B cell (primary cell): ENCODE data around the gene MEX3A. TPM values are rescaled to one million over a fixed set of nuclear protein-coding genes. Genes with fewer than 3 reads are reported as not detected.

Source experiments
- ATAC-seq: fragments of 200-7000 bp; cut with Tn5 transposase; one replicate; pipeline ENCODE4 v1.10.0; 2021; ENCODE audit warnings: low read depth, mild to moderate bottlenecking, moderate number of reproducible peaks, moderate library complexity
- CTCF ChIA-PET: fragments of 350-600 bp; sonication (Branson Sonifier 250); formaldehyde crosslinking; loops from one replicate; lab custom pipeline; 2021; ENCODE audit warnings: antibody characterized with exemption, inconsistent platforms; lab: Charles Lee
- POLR2A ChIA-PET: fragments of 350-600 bp; sonication (Branson Sonifier 250); formaldehyde crosslinking; loops from one replicate; lab custom pipeline; 2021; ENCODE audit warnings: antibody characterized with exemption; lab: Charles Lee
- DNase-seq: peaks from one replicate; pipeline ENCODE4 v3.0.0; 2013
- H2AFZ ChIP-seq: 2 replicates; pipeline ENCODE4 v1.6.1; 2012; ENCODE audit warnings: mild to moderate bottlenecking, low read depth, low read length; ENCODE audit not compliant: insufficient read depth, poor library complexity, severe bottlenecking
- H3K27ac ChIP-seq, 2 donors: 1 replicate in 1 of 2; 2 replicates in 1 of 2; pipeline ENCODE4 v1.5.1; 2012 to 2013; ENCODE audit warnings: low read length in 2 of 2, mild to moderate bottlenecking in 2 of 2, moderate library complexity in 1 of 2
- H3K27me3 ChIP-seq, 4 experiments: fragments of 200-600 bp in 1 of 4; sonication (generic) in 1 of 4; replicated peaks in 1 of 4; 1 replicate in 2 of 4; 2 replicates in 2 of 4; pipeline versions ENCODE4 v1.6.1 to v1.7.0; 2013 to 2016; ENCODE audit warnings: low read length in 3 of 4, mild to moderate bottlenecking in 2 of 4, mixed read lengths in 1 of 4, moderate library complexity in 1 of 4; ENCODE audit not compliant: insufficient read depth in 4 of 4, control insufficient read depth in 3 of 4; ENCODE audit errors: control extremely low read depth in 1 of 4
- H3K36me3 ChIP-seq, 2 experiments: replicated peaks in 1 of 2; 1 replicate in 1 of 2; 2 replicates in 1 of 2; pipeline versions ENCODE4 v1.6.1 to v1.7.1; 2013; ENCODE audit warnings: low read length in 1 of 2; ENCODE audit not compliant: insufficient read depth in 2 of 2, control insufficient read depth in 1 of 2; ENCODE audit errors: control extremely low read depth in 1 of 2, extremely low read depth in 1 of 2
- H3K4me1 ChIP-seq, 2 donors: fragments of 200-600 bp in 1 of 2; sonication (generic) in 1 of 2; 1 replicate in 1 of 2; 2 replicates in 1 of 2; pipeline versions ENCODE4 v1.5.1 to v1.6.1; 2013 to 2017; ENCODE audit warnings: low read length in 2 of 2; ENCODE audit not compliant: control insufficient read depth in 2 of 2, insufficient read depth in 2 of 2
- H3K4me2 ChIP-seq: replicated peaks from 2 replicates; pipeline ENCODE3; 2012; ENCODE audit warnings: mild to moderate bottlenecking, low read depth, low read length; ENCODE audit not compliant: poor library complexity, severe bottlenecking
- H3K4me3 ChIP-seq, 5 experiments: fragments of 200-600 bp in 1 of 5; sonication (generic) in 1 of 5; 1 replicate in 3 of 5; 2 replicates in 2 of 5; pipeline versions ENCODE4 v1.5.1 to v1.7.0; 2011 to 2016; ENCODE audit warnings: low read length in 4 of 5, mild to moderate bottlenecking in 4 of 5, low read depth in 2 of 5, control low read depth in 1 of 5, moderate library complexity in 1 of 5; ENCODE audit not compliant: insufficient read depth in 1 of 5; ENCODE audit errors: control extremely low read depth in 1 of 5, extremely low read depth in 1 of 5
- H3K79me2 ChIP-seq: fragments of 200-600 bp; sonication (generic); one replicate; pipeline ENCODE4 v1.6.0; 2016; ENCODE audit warnings: low read length; ENCODE audit not compliant: control insufficient read depth, insufficient read depth
- H3K9ac ChIP-seq: fragments of 200-600 bp; sonication (generic); 2 replicates; pipeline ENCODE4 v1.6.1; 2017; ENCODE audit warnings: mild to moderate bottlenecking, low read length, moderate library complexity
- H3K9me3 ChIP-seq, 3 donors: one replicate each; pipeline versions ENCODE4 v1.6.1 to v1.7.1; 2013; ENCODE audit warnings: low read length in 2 of 3; ENCODE audit not compliant: control insufficient read depth in 2 of 3, insufficient read depth in 1 of 3; ENCODE audit errors: control extremely low read depth in 1 of 3
- H4K20me1 ChIP-seq: 2 replicates; pipeline ENCODE4 v1.6.0; 2012; ENCODE audit warnings: mild to moderate bottlenecking, low read length; ENCODE audit not compliant: insufficient read depth, control insufficient read depth, poor library complexity, severe bottlenecking
- H3K27ac Mint-ChIP-seq: one replicate; pipeline ENCODE4 v1.8.0; 2021; ENCODE audit warnings: mixed read lengths
- H3K27me3 Mint-ChIP-seq: one replicate; pipeline ENCODE4 v1.8.0; 2021; ENCODE audit warnings: mixed read lengths
- H3K4me1 Mint-ChIP-seq: one replicate; pipeline ENCODE4 v1.8.0; 2021; ENCODE audit warnings: mixed read lengths
- H3K4me3 Mint-ChIP-seq: one replicate; pipeline ENCODE4 v1.8.0; 2021; ENCODE audit warnings: mixed read lengths
- H3K9me3 Mint-ChIP-seq: one replicate; pipeline ENCODE4 v1.8.0; 2022; ENCODE audit warnings: mixed read lengths; ENCODE audit not compliant: insufficient read depth
- EZH2 ChIP-seq: IDR thresholded peaks from 2 replicates; pipeline ENCODE4 v1.6.1; 2012; ENCODE audit warnings: borderline replicate concordance, low read depth, mild to moderate bottlenecking, moderate library complexity, low read length; ENCODE audit not compliant: insufficient read depth, poor library complexity, severe bottlenecking
- WGBS: methylation state at CpG from one replicate; pipeline ENCODE4 v1.1.5; 2013; ENCODE audit warnings: missing lambda C conversion rate; ENCODE audit not compliant: insufficient coverage; 5-methylcytosine and 5-hydroxymethylcytosine counted together
- intact Hi-C: fragments of 100-400 bp; cut with micrococcal nuclease; formaldehyde crosslinking; loops from one replicate; pipeline ENCODE4 v1.10.0; 2022
- polyA plus RNA-seq: library from polyadenylated mRNA; depleted of rRNA; stranded (reverse); fragments of >200 nt; gene quantifications from 2 replicates; pipeline ENCODE4 v1.2.3, GENCODE V29; 2012
- total RNA-seq, 2 donors: library from RNA; stranded (reverse); fragments of 120-200 nt in 1 of 2; gene quantifications; 1 replicate in 1 of 2; 2 replicates in 1 of 2; pipeline versions ENCODE4 v1.2.3 to v1.2.4, GENCODE V29; 2013 to 2022
- TF ChIP-seq, protein P1 (sequence below): fragments of 200-600 bp; IDR thresholded peaks from one replicate; pipeline ENCODE4 v1.8.0; 2022; ENCODE audit warnings: antibody characterized with exemption, mild to moderate bottlenecking

Gene MEX3A
- total and polyA plus RNA-seq, 2 donors (not counting 1 experiment from before 2014, with no cell fraction given), result 0.27 to 1.1 TPM

- Histone ChIP-seq H3K79me2 (no peaks in the 10 kb centered on the region), H3K9ac (no peak overlapping the region), H4K20me1 (no peaks in the 10 kb centered on the region), H3K27ac (no peak overlapping the region), H3K27me3 (peaks cover 0 to 4% (median 1%) of the 10 kb centered on the region in 4 experiments), H3K36me3 (no peaks in the 10 kb centered on the region), H3K9me3 (no peaks in the 10 kb centered on the region), H2AFZ (no peak overlapping the region), H3K4me2 (no peak overlapping the region), H3K4me1 (peaks cover 2 to 8% of the 10 kb centered on the region in 2 donors), H3K4me3 (no peak overlapping the region)
- no peaks in the 10 kb centered on the region for H3K9me3 Mint-ChIP-seq
- peaks cover 6% of the 10 kb centered on the region for H3K4me1 Mint-ChIP-seq
- CTCF ChIA-PET, result no interaction called here
- TF ChIP-seq, protein P1, sequence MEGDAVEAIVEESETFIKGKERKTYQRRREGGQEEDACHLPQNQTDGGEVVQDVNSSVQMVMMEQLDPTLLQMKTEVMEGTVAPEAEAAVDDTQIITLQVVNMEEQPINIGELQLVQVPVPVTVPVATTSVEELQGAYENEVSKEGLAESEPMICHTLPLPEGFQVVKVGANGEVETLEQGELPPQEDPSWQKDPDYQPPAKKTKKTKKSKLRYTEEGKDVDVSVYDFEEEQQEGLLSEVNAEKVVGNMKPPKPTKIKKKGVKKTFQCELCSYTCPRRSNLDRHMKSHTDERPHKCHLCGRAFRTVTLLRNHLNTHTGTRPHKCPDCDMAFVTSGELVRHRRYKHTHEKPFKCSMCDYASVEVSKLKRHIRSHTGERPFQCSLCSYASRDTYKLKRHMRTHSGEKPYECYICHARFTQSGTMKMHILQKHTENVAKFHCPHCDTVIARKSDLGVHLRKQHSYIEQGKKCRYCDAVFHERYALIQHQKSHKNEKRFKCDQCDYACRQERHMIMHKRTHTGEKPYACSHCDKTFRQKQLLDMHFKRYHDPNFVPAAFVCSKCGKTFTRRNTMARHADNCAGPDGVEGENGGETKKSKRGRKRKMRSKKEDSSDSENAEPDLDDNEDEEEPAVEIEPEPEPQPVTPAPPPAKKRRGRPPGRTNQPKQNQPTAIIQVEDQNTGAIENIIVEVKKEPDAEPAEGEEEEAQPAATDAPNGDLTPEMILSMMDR, result no peak
- TF ChIP-seq EZH2, result no peak
- intact Hi-C loops, result no loop called here
- no peaks in the 10 kb centered on the region for H3K27me3 Mint-ChIP-seq
- ATAC-seq (no peak), DNase-seq (no peak)
- POLR2A ChIA-PET, result no interaction called here
- no peak overlapping the region for H3K27ac Mint-ChIP-seq
- H3K4me3 Mint-ChIP-seq, result no peak overlapping the region
- 68% methylated on average over 4 of the region's 4 CpGs for WGBS
These were observed 11.7 kb downstream of the MEX3A start for GRCh38 chr1:156070548-156070947.

DNA sequence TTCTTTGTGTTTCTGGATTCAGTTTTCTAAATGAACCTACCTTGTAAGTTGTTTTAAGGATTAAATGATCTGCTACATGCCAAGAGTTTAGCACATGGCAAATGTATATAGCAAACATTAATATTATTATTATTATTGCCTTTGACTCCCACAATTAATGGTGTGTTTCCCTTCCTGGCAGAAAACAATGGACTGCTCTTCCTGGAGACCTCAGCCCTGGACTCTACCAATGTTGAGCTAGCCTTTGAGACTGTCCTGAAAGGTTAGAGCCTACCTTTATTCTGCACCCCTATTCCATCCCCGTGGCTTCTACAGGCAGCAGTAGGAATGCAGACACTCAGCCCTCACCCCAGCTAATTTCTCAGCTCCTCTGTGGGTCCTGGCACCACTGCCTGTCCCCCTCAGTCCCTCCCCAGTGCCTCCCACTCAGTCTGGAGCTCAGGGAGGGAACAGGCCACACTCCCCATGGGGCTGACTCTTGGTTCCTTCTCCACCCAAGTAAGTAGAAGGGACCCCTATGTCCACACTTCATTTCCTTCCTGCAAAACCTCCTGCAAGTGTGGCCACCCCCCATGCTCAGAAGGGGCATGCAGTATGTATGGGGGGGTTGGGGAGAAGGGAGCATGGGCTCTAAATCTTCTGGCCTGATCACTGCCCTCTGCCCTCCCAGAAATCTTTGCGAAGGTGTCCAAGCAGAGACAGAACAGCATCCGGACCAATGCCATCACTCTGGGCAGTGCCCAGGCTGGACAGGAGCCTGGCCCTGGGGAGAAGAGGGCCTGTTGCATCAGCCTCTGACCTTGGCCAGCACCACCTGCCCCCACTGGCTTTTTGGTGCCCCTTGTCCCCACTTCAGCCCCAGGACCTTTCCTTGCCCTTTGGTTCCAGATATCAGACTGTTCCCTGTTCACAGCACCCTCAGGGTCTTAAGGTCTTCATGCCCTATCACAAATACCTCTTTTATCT, 12.5 kb downstream of the MEX3A start:
- Histone ChIP-seq H3K4me2 (no peak overlapping the region), H3K9ac (no peak overlapping the region), H3K36me3 (no peaks in the 10 kb centered on the region), H3K9me3 (no peaks in the 10 kb centered on the region), H3K27ac (no peak overlapping the region), H3K79me2 (no peaks in the 10 kb centered on the region), H2AFZ (no peak overlapping the region), H3K27me3 (peaks cover 0 to 4% (median 1%) of the 10 kb centered on the region in 4 experiments), H3K4me3 (no peak overlapping the region), H4K20me1 (no peaks in the 10 kb centered on the region), H3K4me1 (peaks cover 0 to under 1% of the 10 kb centered on the region in 2 donors)
- POLR2A ChIA-PET, result no interaction called here
- Mint-ChIP-seq H3K4me3 (no peak overlapping the region), H3K9me3 (no peaks in the 10 kb centered on the region), H3K4me1 (no peaks in the 10 kb centered on the region), H3K27ac (no peak overlapping the region), H3K27me3 (no peaks in the 10 kb centered on the region)
- CTCF ChIA-PET, result interaction anchor here (1.1 kb wide), 1 partner anchor 132 kb away, joined by 3 read pairs; no protein-coding TSS in a partner anchor
- no peak for TF ChIP-seq EZH2
- TF ChIP-seq, protein P1, result no peak
- no peak for DNase-seq
- intact Hi-C loops, result loop anchor here (5.0 kb wide), 1 partner anchor 137 kb away; the partner anchor contains the start of gene KHDC4
- 90% methylated on average over 3 of the region's 3 CpGs for WGBS
- ATAC-seq, result no peak
